ENCODE measurements around the gene CHPF. TPM values are rescaled to one million over a fixed set of nuclear protein-coding genes. Genes with fewer than 3 reads are reported as not detected.

The CHPF gene
- total and polyA plus RNA-seq, 2 donors (not counting 1 experiment from before 2014, with no cell fraction given) = 1.3 to 5.2 TPM

DNA sequence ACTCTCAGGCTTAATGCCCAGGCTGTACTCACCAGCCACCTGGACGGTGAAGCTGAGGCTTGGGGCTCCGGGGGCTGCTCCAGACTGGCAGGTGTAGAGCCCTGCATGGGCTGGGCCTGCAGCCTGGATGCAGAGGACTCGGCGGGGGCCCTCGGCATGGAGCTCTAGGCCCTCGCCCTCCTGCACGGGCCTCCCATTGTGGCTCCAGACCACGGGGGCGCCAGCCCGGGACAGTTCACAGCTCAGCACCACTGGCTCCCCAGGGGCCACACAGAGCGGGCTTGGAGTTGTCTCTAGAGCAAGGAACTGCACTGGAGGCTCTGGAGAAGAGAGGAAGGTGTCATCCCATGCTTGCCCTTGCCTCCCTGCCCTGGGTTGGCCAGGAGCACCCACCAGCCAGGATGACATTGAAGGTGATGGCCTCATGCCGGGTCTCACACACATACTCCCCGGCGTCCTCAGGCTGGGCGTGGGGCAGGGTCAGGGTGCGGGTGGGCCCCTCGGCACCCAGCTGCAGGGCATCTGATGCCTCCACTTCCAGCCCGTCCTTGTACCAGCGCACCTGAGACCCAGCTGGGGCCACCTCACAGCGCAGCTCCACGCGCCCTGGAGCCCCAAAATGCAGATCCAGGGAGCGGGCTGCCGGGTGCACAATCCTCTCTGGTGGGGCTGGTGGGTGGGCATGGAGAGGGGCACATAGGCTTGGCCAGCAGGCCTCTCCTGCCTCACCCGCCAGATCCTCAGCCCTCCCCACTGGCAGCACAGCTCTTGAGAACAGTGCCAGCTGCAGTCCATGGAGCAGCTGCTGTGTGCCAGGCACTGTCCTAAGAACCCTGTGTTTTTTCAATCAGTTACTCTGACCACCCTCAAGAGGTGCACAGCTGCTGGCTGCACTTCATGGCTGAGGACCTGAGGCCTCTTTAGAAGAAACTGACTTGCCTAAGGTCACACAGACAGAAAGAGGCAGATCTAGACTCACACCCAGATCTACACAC is 14.5 kb upstream of the CHPF start:
- Histone ChIP-seq H3K36me3 (replicated peaks in 1 of 2; ENCODE audit: control extremely low read depth in 1 of 2, control insufficient read depth in 1 of 2, extremely low read depth in 1 of 2, insufficient read depth in 2 of 2, low read length in 1 of 2) (no peaks in the 10 kb centered on the region), H2AFZ (ENCODE audit: insufficient read depth, low read depth, low read length, poor library complexity, severe bottlenecking) (no peak overlapping the region), H3K79me2 (ENCODE audit: control insufficient read depth, insufficient read depth, low read length) (no peaks in the 10 kb centered on the region), H3K9me3 (ENCODE audit: control extremely low read depth in 1 of 3, control insufficient read depth in 2 of 3, insufficient read depth in 1 of 3, low read length in 2 of 3) (peaks cover 0 to 15% (median 0%) of the 10 kb centered on the region in 3 donors), H3K27me3 (replicated peaks in 1 of 4; ENCODE audit: control extremely low read depth in 1 of 4, control insufficient read depth in 3 of 4, insufficient read depth in 4 of 4, low read length in 3 of 4) (peaks cover 0 to 34% (median 11%) of the 10 kb centered on the region in 4 experiments), H3K4me2 (replicated peaks; ENCODE audit: low read depth, low read length, poor library complexity, severe bottlenecking) (no peak overlapping the region), H3K9ac (ENCODE audit: low read length) (no peak overlapping the region), H3K27ac (ENCODE audit: low read length in 2 of 2) (no peak overlapping the region), H3K4me1 (ENCODE audit: control insufficient read depth in 2 of 2, insufficient read depth in 2 of 2, low read length in 2 of 2) (peaks cover 3 to 8% of the 10 kb centered on the region in 2 donors), H4K20me1 (ENCODE audit: control insufficient read depth, insufficient read depth, low read length, poor library complexity, severe bottlenecking) (no peaks in the 10 kb centered on the region), H3K4me3 (ENCODE audit: control extremely low read depth in 1 of 5, extremely low read depth in 1 of 5, insufficient read depth in 1 of 5, low read depth in 2 of 5, low read length in 4 of 5) (no peak overlapping the region)
- intact Hi-C loops (cut with micrococcal nuclease) = no loop called here
- 92% methylated on average over 25 of the region's 25 CpGs for WGBS (ENCODE audit: insufficient coverage)
- Mint-ChIP-seq H3K4me3 (no peak overlapping the region), H3K27me3 (peaks cover 40% of the 10 kb centered on the region), H3K27ac (no peak overlapping the region), H3K9me3 (ENCODE audit: insufficient read depth) (no peaks in the 10 kb centered on the region), H3K4me1 (peaks cover 5% of the 10 kb centered on the region)
- no peak for TF ChIP-seq EZH2 (IDR thresholded peaks at IDR 0.05; ENCODE audit: borderline replicate concordance, insufficient read depth, low read depth, low read length, poor library complexity, severe bottlenecking)
- TF ChIP-seq, protein P1, sequence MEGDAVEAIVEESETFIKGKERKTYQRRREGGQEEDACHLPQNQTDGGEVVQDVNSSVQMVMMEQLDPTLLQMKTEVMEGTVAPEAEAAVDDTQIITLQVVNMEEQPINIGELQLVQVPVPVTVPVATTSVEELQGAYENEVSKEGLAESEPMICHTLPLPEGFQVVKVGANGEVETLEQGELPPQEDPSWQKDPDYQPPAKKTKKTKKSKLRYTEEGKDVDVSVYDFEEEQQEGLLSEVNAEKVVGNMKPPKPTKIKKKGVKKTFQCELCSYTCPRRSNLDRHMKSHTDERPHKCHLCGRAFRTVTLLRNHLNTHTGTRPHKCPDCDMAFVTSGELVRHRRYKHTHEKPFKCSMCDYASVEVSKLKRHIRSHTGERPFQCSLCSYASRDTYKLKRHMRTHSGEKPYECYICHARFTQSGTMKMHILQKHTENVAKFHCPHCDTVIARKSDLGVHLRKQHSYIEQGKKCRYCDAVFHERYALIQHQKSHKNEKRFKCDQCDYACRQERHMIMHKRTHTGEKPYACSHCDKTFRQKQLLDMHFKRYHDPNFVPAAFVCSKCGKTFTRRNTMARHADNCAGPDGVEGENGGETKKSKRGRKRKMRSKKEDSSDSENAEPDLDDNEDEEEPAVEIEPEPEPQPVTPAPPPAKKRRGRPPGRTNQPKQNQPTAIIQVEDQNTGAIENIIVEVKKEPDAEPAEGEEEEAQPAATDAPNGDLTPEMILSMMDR (IDR thresholded peaks at IDR 0.05) = no peak
- ATAC-seq (ENCODE audit: low read depth) = no peak
- POLR2A ChIA-PET = no interaction called here
- CTCF ChIA-PET = interaction anchor here (1.3 to 1.5 kb wide), 2 partner anchors 16 to 68 kb away, joined by 3 to 4 read pairs; no protein-coding TSS in a partner anchor
- DNase-seq = no peak

DNA sequence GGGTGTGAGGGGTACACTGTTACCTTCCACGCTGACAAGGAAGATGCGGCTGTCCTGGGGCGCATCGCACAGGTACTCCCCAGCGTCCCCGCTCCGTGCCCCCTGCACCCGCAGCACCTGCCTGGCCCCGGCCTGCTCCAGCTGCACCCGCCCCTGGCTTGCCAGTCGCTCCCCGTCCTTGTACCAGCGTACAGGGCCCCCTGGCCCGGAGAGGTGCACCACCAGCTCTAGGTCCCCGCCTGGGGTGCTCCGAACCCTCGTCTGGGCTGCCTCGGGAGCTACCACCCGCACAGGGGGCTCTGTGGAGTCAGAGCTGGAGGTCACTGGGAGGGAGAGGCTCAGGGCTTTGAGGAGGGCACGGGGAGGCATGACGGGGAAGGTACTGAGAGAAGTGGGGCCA is 13.7 kb upstream of the CHPF start:
- intact Hi-C loops (cut with micrococcal nuclease) = no loop called here
- Mint-ChIP-seq H3K4me3 (no peak overlapping the region), H3K27me3 (peaks cover 37% of the 10 kb centered on the region), H3K27ac (no peak overlapping the region), H3K9me3 (ENCODE audit: insufficient read depth) (no peaks in the 10 kb centered on the region), H3K4me1 (peaks cover 6% of the 10 kb centered on the region)
- Histone ChIP-seq H3K36me3 (replicated peaks in 1 of 2; ENCODE audit: control extremely low read depth in 1 of 2, control insufficient read depth in 1 of 2, extremely low read depth in 1 of 2, insufficient read depth in 2 of 2, low read length in 1 of 2) (no peaks in the 10 kb centered on the region), H3K27me3 (replicated peaks in 1 of 4; ENCODE audit: control extremely low read depth in 1 of 4, control insufficient read depth in 3 of 4, insufficient read depth in 4 of 4, low read length in 3 of 4) (peaks cover 0 to 42% (median 13%) of the 10 kb centered on the region in 4 experiments), H3K4me1 (ENCODE audit: control insufficient read depth in 2 of 2, insufficient read depth in 2 of 2, low read length in 2 of 2) (peaks cover 10 to 14% of the 10 kb centered on the region in 2 donors), H4K20me1 (ENCODE audit: control insufficient read depth, insufficient read depth, low read length, poor library complexity, severe bottlenecking) (no peaks in the 10 kb centered on the region), H3K9me3 (ENCODE audit: control extremely low read depth in 1 of 3, control insufficient read depth in 2 of 3, insufficient read depth in 1 of 3, low read length in 2 of 3) (peaks cover 0 to 18% (median 0%) of the 10 kb centered on the region in 3 donors), H3K9ac (ENCODE audit: low read length) (no peak overlapping the region), H3K27ac (ENCODE audit: low read length in 2 of 2) (no peak overlapping the region), H3K4me3 (ENCODE audit: control extremely low read depth in 1 of 5, extremely low read depth in 1 of 5, insufficient read depth in 1 of 5, low read depth in 2 of 5, low read length in 4 of 5) (no peak overlapping the region), H2AFZ (ENCODE audit: insufficient read depth, low read depth, low read length, poor library complexity, severe bottlenecking) (no peak overlapping the region), H3K79me2 (ENCODE audit: control insufficient read depth, insufficient read depth, low read length) (no peaks in the 10 kb centered on the region), H3K4me2 (replicated peaks; ENCODE audit: low read depth, low read length, poor library complexity, severe bottlenecking) (no peak overlapping the region)
- 95% methylated on average over 21 of the region's 21 CpGs for WGBS (ENCODE audit: insufficient coverage)
- TF ChIP-seq, protein P1 (IDR thresholded peaks at IDR 0.05) = no peak
- TF ChIP-seq EZH2 (IDR thresholded peaks at IDR 0.05; ENCODE audit: borderline replicate concordance, insufficient read depth, low read depth, low read length, poor library complexity, severe bottlenecking) = no peak
- ATAC-seq (ENCODE audit: low read depth) = no peak
- CTCF ChIA-PET = interaction anchor here (0.8 to 1.3 kb wide), 2 partner anchors 8 to 16 kb away, joined by 3 to 4 read pairs; no protein-coding TSS in a partner anchor
- DNase-seq = no peak
- POLR2A ChIA-PET = no interaction called here

All from B cell (primary cell).